Measurements from ENCODE around the gene SFN.
"Not testable (repeated sequence)": the region's sequence is repeated elsewhere in the genome, so short reads cannot be mapped to it uniquely, and the experiment has no call there.

SFN gene

DNA sequence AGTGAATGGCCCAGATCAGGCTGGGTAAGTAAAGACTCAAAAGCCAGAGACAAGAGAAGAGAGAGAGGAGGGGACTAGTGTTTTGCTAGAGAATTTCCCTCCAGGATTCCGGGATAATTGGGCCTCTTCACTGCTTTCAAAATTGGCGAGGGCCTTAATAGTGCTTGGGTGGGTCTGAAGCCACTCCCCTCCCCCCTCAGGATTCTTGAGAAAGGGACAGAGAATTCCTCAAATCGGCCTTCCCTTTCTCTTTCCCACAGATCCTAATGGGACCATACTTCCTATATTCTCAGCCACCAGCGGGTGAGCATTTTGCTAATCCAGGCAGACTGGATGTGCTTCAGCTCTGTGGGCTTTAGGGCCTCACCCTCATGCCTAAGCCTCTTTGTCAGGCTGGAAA is 11.9 kb downstream of the SFN start:
- no peak for DNase-seq

DNA sequence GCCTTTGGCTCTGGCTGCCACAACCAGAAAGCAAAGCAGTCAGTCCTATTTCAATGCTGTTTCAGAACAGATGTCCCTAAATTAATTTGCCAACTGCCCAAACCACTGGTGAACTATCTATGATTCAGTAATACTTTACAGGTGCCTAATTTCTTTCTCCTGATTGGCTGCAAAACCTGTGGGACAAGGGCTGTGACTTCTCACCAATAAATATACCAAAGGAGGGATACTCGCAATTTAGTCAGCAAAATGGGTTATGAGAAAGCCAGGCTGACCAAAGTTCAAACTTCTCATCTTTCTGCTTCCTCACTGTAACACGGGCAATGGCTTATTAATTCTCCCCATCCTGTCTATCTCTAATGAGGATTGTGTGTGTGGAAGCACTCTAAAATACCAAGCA is 14.4 kb downstream of the SFN start:
- DNase-seq, result no peak

DNA sequence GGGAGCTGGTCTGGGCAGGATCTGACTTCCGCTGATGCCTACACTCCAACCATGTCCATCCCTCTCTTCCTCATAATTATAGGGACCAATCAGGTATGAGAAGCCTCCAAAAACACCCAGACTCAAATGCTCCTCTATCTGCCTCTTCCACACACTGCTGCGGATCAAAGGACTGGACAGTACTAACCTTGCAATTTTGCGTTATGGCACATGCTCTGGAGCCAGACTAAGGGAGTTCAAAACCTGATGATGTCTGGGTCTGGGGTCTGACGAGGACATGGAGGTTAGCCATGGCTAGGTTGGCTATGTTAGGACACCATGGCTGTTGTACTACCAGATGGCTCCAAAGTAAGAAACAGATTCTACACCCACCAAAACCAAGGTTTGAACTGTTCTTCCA is 16.8 kb downstream of the SFN start:
- DNase-seq, result no peak

DNA sequence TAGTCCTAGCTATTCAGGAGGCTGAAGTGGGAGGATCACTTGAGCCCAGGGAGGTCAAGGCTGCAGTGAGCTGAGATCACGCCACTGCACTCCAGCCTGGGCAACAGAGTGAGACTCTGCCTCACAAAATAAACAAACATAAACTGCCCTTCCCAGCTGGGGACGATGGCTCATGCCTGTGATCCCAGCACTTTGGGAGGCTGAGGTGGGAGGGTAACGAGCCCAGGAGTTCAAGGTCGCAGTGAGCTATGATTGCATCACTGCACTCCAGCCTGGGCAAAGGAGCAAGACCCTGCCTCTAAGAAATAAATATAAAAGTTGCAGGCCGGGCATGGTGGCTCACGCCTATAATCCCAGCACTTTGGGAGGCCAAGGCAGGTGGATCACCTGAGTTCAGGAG is 18.7 kb downstream of the SFN start:
- DNase-seq, result not testable (repeated sequence)

DNA sequence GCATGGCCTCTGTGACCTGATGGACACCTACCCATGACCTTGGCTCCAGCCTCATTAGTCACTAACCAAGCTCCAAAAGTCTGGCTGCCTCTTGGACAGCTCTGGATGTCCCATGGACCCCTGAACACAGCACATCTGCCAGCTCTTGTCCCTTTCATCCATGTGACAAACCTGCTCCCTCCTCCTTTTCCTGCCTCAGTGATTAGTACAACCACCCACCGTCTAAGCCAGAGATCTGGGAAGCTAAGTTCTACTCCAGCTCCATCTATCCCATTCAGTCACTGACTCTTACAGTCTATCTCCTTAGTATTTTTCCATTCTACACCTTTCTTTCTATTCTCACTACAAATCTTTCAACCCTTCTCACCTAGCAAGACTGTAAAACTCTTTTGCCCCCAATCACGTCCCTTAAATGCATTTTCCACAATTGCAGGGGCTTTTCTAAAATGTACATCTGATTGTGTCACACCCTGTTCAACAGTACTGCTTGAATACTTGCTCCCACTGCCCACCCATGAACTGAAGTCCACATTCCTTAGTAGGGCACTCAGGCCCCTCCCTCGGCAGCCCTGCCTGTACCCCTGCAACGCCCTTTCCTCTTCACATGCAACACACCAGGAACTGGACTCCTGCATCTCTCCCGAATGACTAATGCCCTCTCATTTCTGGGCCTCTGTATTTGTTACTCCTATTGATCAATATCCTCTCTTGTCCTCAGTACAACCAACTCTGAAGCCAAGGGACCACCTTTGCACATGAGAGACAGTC is 19.9 kb downstream of the SFN start:
- no peak for DNase-seq

DNA sequence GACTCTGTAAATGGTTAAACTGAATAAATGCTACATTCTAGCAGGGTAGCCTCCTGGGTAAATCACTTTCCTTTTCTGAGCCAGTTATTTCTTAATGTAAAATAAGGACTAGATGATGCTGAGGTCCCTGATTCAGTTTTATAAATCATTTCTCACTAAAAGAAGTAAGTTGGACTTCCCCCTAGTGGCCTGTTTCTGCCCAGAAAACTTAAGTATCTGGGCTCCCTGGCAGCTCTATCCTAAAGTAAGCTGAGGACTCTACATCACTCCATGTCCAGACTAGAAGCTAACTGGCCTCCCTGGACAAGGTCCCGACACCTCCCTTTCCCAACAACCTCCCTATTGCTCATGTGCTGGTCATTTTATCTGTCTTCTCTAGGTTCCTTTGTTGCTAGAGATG is 24.2 kb downstream of the SFN start:
- no peak for DNase-seq

DNA sequence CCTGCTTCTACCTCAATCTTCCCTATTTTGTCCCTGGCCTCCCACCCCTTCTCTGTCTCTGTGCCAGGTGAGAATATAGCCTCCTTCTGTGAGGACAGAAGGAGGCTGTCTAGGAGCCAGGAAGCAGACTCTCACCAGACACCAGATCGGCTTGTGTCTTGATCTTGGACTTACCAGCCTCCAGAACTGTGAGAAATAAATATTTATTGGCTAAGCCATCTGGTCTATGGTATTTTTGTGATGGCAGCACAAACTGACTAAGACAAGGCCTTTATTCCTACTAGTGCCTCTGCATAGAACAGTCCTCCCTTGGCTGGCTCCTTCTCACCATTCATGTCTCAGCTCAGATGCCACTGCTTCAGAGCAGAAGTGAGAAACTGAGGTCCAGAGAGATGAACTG is 25.3 kb downstream of the SFN start:
- no peak for DNase-seq

DNA sequence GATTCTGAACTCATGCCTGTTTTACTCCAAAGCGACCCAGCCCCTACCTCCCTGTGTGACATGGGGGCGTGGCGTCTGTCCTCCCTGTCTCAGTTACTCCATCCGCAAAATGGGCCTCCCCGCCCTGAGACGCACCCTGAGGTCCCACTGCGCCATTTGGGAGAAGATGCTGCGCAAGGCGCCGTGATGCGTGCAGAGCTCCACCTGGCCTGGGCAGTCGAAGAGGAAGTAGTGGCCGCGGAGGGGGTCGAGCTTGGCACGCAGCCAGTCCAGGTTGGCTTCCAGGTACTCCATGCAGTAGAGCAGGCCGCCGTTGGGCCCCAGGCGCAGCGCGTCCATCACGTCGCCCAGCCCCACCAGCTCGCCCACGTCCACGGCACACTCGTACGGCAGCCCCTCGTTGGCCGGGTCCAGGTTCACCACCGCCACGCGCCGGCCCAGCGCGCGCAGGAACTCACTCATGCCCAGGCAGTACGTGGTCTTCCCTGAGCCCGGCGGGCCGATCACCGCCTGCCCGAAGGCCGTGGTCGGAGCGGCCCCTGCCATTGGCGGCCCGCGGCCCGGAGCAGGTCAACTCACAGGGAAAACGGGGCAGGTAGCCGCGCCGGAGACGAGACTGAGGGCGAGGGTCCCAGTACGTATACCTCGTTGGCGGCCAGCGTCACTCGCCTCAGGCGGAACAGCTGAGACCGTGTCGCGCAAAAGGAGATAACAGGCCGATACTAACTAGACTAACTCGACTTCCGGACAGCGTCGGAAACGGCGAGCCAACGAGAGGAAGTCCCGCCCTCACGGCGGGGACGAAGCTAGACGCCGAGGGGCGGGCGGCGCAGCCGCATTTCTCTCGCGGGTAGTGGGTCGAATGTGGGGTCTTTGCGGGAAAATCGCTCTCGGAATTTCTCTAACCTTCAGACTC is 26.9 kb downstream of the SFN start, which contains the start of gene GPN2:
TSS of gene GPN2 (minus strand) at position 733 of the 916 bp plus-strand sequence. CDS start at position 546, 187 bp downstream.
- DNase-seq, result peak; percentile 78

DNA sequence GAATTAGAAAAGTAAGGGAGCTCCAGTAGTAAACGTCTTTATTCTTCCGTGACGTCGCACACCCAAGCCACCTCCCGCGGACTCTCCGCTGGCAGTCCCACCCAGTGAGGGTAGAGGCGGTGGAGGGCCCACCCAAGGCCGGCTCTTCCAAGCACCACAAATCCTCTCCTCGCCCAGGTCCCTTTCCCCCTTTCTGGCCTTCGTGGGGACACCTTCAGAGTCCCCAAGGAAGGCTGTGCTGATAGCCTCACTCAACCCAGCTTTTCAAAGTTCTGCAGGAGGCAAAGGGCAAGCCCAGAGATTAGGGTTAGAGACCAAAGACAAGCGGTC is 27.5 kb downstream of the SFN start:
- DNase-seq, result no peak

DNA sequence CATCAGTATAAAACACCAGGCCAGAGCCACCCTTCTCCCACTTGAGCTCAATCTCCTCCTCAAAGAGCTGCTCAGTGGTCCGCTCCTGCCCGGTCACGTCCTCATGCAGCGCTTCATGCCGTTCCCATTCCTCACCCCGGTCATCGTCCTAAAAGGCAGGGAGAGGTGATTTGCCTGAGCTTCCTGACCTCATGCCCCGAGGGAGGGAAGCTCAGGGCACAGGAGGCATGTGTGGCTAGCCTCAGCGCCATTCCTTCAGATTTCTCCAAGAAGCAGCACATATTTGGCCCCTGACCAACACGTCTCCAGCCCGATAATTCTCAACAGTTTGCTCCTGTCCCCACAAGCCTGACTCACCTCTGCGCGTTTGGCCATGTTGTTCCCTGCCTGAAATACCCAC is 31.3 kb downstream of the SFN start:
- DNase-seq, result no peak

DNA sequence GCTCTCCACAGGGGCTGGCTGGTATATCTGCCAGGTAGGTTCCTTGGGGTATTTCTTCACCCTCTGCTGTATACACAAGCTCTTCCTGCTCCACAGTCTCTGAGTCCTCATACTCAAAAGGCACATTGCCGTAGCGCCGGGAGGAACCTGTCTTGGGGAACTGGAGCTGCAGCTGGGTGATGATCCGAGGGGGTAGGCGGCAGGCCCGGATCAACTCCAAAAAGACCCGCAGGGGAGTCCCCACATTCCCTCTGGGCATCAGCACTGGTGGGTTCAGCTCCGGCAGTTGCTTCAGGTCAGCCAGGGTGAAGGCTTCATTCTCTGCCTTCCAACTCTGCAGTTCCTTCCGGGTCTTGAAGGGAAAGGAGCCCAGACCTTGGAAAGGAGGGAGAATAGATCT is 34.4 kb downstream of the SFN start:
- DNase-seq, result no peak

DNA sequence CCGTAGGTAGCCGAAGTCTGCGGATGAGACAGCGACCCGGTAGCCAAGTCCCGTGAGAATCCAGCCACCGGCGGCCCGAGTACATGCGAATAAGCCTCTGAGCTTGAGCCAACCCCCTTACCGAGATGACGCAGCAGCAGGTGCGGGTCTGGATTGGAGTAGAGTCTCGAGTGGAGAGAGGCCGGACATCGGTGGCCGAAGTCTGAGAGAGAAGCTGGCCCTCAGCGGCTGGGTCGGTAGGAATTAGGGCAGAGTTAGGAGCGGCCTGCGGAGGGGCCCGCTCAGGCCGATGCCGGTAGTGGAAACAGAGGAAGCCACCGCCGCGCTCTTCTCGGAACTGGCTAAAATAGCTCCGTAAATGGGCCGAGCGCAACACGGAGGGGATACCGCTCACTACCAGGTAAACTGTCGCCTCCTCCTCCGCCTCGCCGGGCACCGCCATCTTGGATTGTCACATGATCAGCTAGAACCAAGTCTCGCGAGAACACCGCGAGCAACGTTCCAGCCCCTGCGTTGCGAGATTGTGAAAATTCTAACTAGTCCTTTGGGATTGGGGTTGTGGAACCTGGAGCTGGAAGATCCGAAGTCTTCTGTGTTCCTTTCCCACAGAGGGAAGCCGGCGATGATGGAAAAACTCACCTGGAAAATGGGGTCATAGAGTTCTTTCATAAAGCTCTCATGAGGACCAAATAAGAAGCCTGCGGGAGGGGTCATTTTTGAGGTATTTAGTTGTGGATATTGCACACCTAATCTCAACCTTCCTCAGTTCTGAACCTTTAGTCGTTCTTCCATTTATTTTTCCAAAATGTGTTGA is 37.3 kb downstream of the SFN start, which contains the start of gene GPATCH3:
TSS of gene GPATCH3 (minus strand) at position 467 of the 814 bp plus-strand sequence. CDS start at position 442, 25 bp downstream.
- DNase-seq, result peak; percentile 85

DNA sequence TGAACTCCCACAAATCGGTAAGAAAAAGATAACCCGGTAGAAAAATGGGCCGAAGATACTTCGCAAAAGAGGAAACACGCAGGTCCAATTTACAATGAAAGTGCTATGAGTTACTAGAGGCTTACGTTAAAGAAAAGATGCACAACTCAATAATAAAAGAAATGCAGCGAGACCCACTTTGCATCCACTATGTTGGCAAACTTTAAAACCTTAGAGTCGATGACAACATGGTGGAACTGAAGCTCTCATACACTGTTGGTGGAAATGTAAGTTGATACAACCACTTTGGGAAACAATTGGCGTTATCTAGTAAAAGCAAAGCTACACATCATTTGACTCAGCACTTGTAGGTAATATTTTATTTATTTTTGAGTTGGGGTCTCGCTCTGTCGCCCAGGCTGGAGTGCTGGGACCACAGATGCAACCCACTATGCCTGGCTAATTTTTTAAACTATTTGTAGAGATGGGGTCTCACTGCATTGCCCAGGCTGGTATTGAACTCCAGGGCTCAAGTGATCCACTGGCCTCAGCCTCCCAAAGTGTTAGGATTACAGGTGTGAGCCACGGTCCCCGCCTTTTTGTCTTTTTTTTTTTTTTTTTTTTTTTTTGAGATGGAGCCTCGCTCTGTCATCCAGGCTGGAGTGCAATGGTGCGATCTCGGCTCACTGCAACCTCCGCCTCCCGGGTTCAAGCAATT is 38.0 kb downstream of the SFN start:
- DNase-seq, result no peak

DNA sequence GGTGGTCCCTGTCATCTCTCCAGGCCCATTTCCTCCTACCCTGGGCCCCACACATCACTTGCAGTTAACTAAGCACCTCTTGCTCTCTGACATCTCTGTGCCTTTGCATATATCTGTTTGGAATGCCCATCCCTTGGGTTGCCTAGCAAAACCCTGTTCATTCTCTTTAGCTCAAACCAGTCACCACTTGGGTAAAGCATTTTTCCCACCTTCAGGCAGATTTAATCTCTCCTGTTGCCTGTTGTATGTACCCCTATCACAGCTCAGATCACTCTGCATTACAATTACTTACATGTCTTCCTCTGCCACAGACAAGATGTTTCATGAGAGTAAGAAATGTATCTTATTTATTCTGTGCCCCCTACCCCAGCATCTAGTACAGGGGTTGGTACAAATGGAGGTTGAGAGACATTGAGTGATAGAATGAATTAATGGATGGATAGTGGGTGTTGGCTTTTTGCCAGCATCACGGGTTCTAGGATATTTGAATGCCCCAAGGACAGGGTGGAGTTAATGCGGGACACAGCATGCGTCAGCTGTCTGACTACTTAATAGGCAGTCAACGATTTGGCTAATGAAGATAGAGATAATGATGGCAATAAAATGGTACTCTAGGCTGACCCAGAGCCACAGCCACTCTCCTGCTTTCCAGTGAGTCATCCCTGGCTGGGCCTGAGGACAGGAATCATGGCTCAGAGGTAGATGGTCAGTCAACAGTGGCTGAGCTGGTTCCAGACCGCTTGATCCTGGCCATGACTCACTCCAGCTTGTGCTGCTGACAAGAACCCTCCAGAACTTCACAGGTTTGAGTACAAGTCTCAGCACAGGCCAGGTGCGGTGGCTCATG is 44.3 kb downstream of the SFN start:
- DNase-seq, result no peak

DNA sequence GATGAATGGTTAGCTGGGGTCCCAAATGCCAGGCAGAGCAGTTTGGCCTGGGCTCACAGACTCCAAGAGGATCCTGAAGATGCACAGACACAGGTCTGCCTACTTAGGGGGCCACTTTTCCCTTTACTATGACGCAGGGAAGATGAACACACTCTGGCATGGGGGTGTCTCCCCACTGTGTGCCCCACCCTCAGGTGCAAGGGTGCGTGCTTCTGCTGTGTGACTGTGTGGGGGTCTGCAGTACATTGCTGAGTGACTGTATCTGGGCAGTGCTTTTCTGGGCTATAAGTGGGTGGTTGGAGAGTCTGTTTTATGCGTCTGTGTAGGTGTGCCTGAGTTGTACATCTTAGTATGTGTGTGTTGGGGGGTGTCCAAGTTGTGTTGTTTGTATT is 47.0 kb downstream of the SFN start:
- DNase-seq, result no peak

DNA sequence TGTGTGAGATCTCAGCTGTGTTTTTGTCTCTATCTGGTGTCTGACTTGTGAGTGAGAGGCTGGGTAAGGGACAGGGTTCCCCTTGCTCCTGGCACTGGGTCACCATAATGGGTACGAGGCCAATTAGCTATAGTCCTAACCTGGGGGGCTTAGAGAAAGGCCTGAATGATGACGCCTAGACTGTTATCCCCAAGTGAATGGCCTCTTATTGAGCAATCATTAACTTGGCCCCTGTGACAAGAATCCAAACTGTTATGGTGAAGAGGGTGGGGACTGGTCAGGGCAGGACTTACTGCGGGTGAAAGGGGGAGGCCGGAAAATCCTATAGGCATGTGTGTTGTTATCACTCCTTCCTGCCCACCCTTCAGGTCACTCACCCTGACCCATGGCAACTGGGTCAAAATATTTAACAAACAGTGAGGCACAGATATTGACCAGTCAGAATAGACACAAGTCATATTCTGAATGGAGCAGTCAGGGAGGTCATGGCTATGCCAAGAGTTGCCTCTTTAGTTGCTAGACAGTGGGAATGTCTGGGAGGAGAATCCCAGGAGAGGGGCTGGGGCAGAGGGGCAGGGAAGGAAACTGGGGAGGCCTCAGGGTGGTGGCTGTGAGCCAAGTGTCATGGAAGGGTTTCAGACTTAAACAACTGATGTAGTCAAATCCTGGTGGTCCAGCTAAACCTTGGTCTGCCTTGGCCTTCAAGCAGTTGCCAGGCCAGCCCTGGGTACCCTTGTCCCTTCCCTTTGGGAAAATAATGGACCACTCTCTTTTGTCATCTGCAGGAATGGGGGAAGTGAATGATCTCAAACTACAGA is 47.6 kb downstream of the SFN start:
- no peak for DNase-seq

DNA sequence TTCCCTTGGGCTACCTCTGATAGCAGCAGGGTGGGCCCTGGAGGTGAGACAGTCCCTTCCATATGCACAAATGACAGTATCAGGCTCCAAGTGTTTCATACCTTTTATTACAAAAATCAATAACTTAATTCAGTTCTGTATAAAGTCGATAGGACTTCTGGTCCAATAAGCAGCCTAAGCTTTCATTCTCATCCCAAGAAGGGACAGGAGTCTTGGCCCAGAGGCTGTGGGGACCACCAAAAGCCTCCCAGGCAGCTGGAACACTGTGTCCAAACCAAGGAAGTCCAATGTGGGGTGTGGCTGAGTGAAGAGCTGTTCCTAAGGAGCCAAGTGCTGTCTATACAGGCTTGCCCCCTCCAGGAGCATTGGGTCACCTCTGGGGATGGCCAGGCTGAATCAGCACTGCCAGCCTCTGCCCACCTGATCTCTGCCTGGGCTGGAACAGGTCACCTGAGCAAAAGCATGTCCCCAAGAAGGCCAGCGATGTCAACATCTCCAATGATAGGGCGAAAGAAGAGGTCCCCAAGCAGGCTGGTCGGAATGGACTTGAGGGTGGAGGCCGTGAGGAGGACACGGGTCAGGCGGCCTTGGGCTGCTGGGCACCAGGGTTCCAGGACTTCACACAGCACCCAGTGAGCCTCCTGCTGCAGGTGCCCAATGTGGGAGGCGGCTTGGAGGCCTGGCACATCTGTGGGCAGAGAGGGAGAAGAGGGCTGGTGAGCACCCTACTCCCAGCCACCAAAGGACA is 48.6 kb downstream of the SFN start:
- no peak for DNase-seq

DNA sequence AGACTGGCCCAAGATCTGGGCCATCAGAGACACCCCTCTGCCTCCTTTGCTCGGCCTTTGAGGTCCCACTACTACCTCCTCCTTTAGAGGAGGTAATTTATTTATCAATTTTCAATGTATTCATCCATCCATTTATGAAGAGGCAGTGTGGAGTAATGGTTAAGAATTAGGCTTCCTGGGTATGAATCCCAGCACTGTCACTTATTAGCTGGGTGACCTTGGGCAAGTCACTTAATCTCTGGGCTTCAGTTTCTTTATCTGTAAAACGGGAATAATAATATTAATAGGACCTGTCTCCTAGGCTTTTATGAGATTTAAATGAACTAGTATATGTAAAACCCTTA is 49.2 kb downstream of the SFN start:
- DNase-seq, result no peak

DNA sequence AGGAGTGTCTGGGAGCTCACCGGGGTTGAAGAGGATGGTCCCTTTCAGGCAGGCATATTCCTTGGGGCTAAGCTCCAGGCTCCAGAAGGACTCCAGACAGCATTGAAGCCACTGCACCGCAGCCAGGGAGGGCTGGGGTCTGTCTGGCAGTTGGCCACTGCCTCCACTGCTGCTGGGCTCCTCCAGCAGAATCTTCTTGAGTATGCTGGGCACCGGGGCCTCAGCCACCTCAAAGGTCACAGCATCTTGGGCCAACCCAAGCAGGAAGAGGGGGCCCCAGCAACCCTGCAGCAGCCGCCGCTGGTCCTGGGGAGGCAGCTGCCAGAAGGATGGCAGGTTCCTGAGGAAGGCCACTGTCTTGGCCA is 50.4 kb downstream of the SFN start:
- DNase-seq, result no peak
